ENCODE data around the gene CARD19.
A peak's percentile ranks its signal among the peaks of the same experiment; 100 is the strongest.

CARD19 gene

DNA sequence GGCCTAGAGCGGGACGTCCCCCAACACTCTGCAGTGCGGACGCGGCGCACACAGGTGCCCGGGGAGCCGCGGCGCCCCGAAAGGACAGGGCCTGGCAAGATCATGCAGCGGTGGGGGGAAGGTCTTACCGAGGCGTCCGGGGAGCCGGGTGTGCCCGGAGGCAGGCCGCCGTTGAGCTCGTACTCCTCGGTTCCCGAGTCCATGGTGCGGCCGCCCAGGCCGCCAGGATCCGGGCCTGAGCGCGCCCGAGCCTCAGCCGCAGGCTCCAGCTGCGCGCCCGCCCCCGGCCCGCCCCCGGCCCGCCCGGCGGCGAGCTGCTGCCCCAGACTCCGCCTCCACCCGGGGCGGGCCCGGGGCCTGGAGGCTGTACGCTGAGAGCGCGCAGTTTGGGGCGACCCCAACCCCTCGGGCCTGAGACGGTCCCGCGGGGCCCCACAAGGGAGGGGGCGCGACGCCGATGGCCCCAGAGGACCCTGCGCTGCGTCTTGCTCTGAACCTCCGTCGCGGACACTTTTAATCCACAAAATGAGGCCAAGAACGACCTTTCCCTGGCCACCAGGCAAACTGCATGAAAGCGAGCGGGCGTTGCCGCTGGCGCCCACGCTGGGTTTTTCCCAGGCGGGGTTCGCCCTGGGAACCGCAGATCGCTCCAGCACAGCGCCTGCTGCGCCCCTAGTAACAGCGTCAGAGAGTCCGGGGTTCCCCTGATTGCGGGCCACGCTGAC lies 38.2 kb downstream of the CARD19 start, which contains the start of gene NINJ1 (continued):
- TF ChIP-seq ZSCAN30 (tag by site-specific recombination; IDR thresholded peaks at IDR 0.05) (no peak), KLF10 (tag by site-specific recombination; IDR thresholded peaks at IDR 0.05) (peak; percentile 74; the same call in 1 of the 2 replicates), ZSCAN23 (tag by site-specific recombination; IDR thresholded peaks at IDR 0.05) (no peak), ZNF707 (tag by site-specific recombination; IDR thresholded peaks at IDR 0.05) (no peak), ZNF785 (tag by site-specific recombination; IDR thresholded peaks at IDR 0.05) (no peak), ZNF514 (tag by site-specific recombination; IDR thresholded peaks at IDR 0.05) (no peak), ZNF266 (tag by site-specific recombination; IDR thresholded peaks at IDR 0.05; ENCODE audit: low read depth) (no peak), ZNF202 (tag by site-specific recombination; IDR thresholded peaks at IDR 0.05; ENCODE audit: borderline replicate concordance) (no peak), ZNF394 (tag by site-specific recombination; IDR thresholded peaks at IDR 0.05; ENCODE audit: borderline replicate concordance) (no peak), ZNF138 (tag by site-specific recombination; IDR thresholded peaks at IDR 0.05; ENCODE audit: borderline replicate concordance) (no peak), ZXDB (tag by site-specific recombination; IDR thresholded peaks at IDR 0.05) (no peak), ZNF561 (tag by site-specific recombination; IDR thresholded peaks at IDR 0.05; ENCODE audit: borderline replicate concordance) (0 out of 2 replicates have a peak, but pooled peaks have one; percentile 22), GLI2 (tag by site-specific recombination; IDR thresholded peaks at IDR 0.05; ENCODE audit: borderline replicate concordance, low read depth) (no peak), ZBTB20 (tag by site-specific recombination; IDR thresholded peaks at IDR 0.05) (peak; percentile 80), ZNF239 (tag by site-specific recombination; IDR thresholded peaks at IDR 0.05) (no peak)
- TF ChIP-seq, protein P1, sequence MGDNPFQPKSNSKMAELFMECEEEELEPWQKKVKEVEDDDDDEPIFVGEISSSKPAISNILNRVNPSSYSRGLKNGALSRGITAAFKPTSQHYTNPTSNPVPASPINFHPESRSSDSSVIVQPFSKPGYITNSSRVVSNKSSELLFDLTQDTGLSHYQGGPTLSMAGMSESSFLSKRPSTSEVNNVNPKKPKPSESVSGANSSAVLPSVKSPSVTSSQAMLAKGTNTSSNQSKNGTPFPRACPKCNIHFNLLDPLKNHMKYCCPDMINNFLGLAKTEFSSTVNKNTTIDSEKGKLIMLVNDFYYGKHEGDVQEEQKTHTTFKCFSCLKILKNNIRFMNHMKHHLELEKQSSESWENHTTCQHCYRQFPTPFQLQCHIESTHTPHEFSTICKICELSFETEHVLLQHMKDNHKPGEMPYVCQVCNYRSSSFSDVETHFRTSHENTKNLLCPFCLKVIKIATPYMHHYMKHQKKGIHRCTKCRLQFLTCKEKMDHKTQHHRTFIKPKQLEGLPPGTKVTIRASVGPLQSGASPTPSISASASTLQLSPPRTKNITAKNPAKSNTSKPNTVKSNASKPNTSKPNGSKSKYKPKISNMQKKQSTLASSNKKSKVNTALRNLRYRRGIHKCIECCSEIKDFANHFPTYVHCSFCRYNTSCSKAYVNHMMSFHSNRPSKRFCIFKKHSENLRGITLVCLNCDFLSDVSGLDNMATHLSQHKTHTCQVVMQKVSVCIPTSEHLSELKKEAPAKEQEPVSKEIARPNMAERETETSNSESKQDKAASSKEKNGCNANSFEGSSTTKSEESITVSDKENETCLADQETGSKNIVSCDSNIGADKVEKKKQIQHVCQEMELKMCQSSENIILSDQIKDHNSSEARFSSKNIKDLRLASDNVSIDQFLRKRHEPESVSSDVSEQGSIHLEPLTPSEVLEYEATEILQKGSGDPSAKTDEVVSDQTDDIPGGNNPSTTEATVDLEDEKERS (tag by site-specific recombination; IDR thresholded peaks at IDR 0.05), result no peak
- TF ChIP-seq, protein P2, sequence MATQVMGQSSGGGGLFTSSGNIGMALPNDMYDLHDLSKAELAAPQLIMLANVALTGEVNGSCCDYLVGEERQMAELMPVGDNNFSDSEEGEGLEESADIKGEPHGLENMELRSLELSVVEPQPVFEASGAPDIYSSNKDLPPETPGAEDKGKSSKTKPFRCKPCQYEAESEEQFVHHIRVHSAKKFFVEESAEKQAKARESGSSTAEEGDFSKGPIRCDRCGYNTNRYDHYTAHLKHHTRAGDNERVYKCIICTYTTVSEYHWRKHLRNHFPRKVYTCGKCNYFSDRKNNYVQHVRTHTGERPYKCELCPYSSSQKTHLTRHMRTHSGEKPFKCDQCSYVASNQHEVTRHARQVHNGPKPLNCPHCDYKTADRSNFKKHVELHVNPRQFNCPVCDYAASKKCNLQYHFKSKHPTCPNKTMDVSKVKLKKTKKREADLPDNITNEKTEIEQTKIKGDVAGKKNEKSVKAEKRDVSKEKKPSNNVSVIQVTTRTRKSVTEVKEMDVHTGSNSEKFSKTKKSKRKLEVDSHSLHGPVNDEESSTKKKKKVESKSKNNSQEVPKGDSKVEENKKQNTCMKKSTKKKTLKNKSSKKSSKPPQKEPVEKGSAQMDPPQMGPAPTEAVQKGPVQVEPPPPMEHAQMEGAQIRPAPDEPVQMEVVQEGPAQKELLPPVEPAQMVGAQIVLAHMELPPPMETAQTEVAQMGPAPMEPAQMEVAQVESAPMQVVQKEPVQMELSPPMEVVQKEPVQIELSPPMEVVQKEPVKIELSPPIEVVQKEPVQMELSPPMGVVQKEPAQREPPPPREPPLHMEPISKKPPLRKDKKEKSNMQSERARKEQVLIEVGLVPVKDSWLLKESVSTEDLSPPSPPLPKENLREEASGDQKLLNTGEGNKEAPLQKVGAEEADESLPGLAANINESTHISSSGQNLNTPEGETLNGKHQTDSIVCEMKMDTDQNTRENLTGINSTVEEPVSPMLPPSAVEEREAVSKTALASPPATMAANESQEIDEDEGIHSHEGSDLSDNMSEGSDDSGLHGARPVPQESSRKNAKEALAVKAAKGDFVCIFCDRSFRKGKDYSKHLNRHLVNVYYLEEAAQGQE (tag by site-specific recombination; IDR thresholded peaks at IDR 0.05), result no peak
- TF ChIP-seq, protein P3, sequence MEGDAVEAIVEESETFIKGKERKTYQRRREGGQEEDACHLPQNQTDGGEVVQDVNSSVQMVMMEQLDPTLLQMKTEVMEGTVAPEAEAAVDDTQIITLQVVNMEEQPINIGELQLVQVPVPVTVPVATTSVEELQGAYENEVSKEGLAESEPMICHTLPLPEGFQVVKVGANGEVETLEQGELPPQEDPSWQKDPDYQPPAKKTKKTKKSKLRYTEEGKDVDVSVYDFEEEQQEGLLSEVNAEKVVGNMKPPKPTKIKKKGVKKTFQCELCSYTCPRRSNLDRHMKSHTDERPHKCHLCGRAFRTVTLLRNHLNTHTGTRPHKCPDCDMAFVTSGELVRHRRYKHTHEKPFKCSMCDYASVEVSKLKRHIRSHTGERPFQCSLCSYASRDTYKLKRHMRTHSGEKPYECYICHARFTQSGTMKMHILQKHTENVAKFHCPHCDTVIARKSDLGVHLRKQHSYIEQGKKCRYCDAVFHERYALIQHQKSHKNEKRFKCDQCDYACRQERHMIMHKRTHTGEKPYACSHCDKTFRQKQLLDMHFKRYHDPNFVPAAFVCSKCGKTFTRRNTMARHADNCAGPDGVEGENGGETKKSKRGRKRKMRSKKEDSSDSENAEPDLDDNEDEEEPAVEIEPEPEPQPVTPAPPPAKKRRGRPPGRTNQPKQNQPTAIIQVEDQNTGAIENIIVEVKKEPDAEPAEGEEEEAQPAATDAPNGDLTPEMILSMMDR (tag by site-specific recombination; IDR thresholded peaks at IDR 0.05), result peak; percentile 10; the same call in 1 of the 2 replicates
- TF ChIP-seq, protein P4, sequence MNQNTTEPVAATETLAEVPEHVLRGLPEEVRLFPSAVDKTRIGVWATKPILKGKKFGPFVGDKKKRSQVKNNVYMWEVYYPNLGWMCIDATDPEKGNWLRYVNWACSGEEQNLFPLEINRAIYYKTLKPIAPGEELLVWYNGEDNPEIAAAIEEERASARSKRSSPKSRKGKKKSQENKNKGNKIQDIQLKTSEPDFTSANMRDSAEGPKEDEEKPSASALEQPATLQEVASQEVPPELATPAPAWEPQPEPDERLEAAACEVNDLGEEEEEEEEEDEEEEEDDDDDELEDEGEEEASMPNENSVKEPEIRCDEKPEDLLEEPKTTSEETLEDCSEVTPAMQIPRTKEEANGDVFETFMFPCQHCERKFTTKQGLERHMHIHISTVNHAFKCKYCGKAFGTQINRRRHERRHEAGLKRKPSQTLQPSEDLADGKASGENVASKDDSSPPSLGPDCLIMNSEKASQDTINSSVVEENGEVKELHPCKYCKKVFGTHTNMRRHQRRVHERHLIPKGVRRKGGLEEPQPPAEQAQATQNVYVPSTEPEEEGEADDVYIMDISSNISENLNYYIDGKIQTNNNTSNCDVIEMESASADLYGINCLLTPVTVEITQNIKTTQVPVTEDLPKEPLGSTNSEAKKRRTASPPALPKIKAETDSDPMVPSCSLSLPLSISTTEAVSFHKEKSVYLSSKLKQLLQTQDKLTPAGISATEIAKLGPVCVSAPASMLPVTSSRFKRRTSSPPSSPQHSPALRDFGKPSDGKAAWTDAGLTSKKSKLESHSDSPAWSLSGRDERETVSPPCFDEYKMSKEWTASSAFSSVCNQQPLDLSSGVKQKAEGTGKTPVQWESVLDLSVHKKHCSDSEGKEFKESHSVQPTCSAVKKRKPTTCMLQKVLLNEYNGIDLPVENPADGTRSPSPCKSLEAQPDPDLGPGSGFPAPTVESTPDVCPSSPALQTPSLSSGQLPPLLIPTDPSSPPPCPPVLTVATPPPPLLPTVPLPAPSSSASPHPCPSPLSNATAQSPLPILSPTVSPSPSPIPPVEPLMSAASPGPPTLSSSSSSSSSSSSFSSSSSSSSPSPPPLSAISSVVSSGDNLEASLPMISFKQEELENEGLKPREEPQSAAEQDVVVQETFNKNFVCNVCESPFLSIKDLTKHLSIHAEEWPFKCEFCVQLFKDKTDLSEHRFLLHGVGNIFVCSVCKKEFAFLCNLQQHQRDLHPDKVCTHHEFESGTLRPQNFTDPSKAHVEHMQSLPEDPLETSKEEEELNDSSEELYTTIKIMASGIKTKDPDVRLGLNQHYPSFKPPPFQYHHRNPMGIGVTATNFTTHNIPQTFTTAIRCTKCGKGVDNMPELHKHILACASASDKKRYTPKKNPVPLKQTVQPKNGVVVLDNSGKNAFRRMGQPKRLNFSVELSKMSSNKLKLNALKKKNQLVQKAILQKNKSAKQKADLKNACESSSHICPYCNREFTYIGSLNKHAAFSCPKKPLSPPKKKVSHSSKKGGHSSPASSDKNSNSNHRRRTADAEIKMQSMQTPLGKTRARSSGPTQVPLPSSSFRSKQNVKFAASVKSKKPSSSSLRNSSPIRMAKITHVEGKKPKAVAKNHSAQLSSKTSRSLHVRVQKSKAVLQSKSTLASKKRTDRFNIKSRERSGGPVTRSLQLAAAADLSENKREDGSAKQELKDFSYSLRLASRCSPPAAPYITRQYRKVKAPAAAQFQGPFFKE (tag by site-specific recombination; IDR thresholded peaks at IDR 0.05; ENCODE audit: borderline replicate concordance), result no peak
- TF ChIP-seq, protein P5, sequence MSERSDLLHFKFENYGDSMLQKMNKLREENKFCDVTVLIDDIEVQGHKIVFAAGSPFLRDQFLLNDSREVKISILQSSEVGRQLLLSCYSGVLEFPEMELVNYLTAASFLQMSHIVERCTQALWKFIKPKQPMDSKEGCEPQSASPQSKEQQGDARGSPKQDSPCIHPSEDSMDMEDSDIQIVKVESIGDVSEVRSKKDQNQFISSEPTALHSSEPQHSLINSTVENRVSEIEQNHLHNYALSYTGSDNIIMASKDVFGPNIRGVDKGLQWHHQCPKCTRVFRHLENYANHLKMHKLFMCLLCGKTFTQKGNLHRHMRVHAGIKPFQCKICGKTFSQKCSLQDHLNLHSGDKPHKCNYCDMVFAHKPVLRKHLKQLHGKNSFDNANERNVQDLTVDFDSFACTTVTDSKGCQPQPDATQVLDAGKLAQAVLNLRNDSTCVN (tag by site-specific recombination; optimal IDR thresholded peaks at IDR 0.05), result peak; percentile 79
- TF ChIP-seq, protein P6, sequence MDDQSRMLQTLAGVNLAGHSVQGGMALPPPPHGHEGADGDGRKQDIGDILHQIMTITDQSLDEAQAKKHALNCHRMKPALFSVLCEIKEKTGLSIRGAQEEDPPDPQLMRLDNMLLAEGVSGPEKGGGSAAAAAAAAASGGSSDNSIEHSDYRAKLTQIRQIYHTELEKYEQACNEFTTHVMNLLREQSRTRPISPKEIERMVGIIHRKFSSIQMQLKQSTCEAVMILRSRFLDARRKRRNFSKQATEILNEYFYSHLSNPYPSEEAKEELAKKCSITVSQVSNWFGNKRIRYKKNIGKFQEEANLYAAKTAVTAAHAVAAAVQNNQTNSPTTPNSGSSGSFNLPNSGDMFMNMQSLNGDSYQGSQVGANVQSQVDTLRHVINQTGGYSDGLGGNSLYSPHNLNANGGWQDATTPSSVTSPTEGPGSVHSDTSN (CRISPR knock-in tag; IDR thresholded peaks at IDR 0.05), result no peak

Measured in HEK293 (cell line).